HFF-Myc (cell line): Measurements from ENCODE around the gene FRS3.

Experiments
- DNase-seq: peaks from one replicate; pipeline ENCODE4 v3.0.0-alpha.2; 2011; ENCODE audit warnings: low read depth; ENCODE audit errors: extremely low read depth
- H3K4me3 ChIP-seq: replicated peaks from 2 replicates; pipeline ENCODE4 v1.5.1; 2011; ENCODE audit warnings: low read depth, mild to moderate bottlenecking, control low read depth, low read length
- TF ChIP-seq, protein P1 (sequence below): IDR thresholded peaks from 2 replicates; pipeline ENCODE4 v1.5.1; 2012; ENCODE audit warnings: mild to moderate bottlenecking, low read depth, low read length, control low read depth; ENCODE audit errors: missing control alignments

Gene FRS3

GRCh38 chr6:41720783-41721182 is 58.9 kb downstream of the FRS3 start:
- TF ChIP-seq, protein P1, sequence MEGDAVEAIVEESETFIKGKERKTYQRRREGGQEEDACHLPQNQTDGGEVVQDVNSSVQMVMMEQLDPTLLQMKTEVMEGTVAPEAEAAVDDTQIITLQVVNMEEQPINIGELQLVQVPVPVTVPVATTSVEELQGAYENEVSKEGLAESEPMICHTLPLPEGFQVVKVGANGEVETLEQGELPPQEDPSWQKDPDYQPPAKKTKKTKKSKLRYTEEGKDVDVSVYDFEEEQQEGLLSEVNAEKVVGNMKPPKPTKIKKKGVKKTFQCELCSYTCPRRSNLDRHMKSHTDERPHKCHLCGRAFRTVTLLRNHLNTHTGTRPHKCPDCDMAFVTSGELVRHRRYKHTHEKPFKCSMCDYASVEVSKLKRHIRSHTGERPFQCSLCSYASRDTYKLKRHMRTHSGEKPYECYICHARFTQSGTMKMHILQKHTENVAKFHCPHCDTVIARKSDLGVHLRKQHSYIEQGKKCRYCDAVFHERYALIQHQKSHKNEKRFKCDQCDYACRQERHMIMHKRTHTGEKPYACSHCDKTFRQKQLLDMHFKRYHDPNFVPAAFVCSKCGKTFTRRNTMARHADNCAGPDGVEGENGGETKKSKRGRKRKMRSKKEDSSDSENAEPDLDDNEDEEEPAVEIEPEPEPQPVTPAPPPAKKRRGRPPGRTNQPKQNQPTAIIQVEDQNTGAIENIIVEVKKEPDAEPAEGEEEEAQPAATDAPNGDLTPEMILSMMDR: no peak
- no peak for DNase-seq
- H3K4me3 ChIP-seq: no peak overlapping the region

GRCh38 chr6:41720262-41720620 is 59.5 kb downstream of the FRS3 start:
- no peak for DNase-seq
- no peak overlapping the region for H3K4me3 ChIP-seq
- TF ChIP-seq, protein P1: no peak
